GM10248 (cell line): ENCODE results near the gene EXD3.

Experiments
- CTCF ChIA-PET: fragments of 300-600 bp; sonication (Branson Sonifier 250); formaldehyde crosslinking; extraction: SDS; loops from one replicate; lab custom pipeline; 2021; ENCODE audit warnings: antibody characterized with exemption; lab: Yijun Ruan, JAX
- POLR2A ChIA-PET: fragments of 350-650 bp; sonication (Branson Sonifier 250); formaldehyde crosslinking; extraction: SDS; loops from one replicate; lab custom pipeline; 2020; ENCODE audit warnings: antibody characterized with exemption; lab: Yijun Ruan, JAX
- DNase-seq: peaks from one replicate; pipeline ENCODE4 v3.0.0; 2012; ENCODE audit errors: extremely low spot score
- CTCF ChIP-seq: IDR thresholded peaks from 2 replicates; pipeline ENCODE4 v1.5.1; 2012; ENCODE audit warnings: mild to moderate bottlenecking, low read depth; ENCODE audit errors: extremely low read depth, missing control alignments, control extremely low read depth

Gene EXD3

DNA sequence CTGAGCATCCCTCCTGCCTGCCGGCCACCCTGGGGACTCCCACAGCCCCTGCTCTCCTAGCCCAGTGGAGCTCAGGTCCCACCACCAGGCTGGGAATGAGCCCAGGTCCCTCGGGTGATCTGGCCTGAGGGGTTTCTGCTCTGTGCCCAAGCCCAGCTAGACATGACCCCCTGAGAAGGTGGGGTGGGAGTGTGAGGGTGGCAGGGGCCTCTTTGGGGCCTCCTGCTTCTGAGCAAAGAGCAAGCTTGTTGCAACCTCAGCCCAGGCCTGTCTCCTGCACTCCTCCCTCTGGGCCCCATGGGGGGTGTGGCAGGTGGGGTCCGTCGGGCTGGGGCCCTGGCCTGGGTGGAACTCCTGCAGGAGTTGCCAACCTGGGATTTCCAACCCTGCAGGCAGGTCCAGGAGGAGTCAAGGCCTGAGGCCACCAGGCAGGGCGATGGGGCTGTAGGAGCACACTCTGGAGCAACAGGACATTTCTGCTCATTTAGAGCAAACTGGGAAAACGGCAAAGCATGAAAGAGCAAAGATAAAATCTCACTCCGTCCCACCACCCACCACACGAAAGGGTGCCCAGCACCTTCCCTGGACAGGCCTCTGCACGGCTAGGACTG lies 109.5 kb downstream of the EXD3 start:
- no peak for TF ChIP-seq CTCF
- DNase-seq = no peak
- ChIA-PET CTCF (interaction anchor here (1.5 to 2.4 kb wide), 2 partner anchors 11 to 109 kb away, joined by 4 to 21 read pairs; partner anchors contain the start of genes EXD3, NOXA1 and NRARP), POLR2A (no interaction called here)

- TF ChIP-seq CTCF = no peak
- no peak for DNase-seq
- ChIA-PET CTCF (interaction anchor here (1.5 to 2.4 kb wide), 2 partner anchors 10 to 110 kb away, joined by 4 to 21 read pairs; partner anchors contain the start of genes EXD3, NOXA1 and NRARP), POLR2A (no interaction called here)
These were observed 110.1 kb downstream of the EXD3 start for GRCh38 chr9:137312852-137313325.

- DNase-seq = no peak
- TF ChIP-seq CTCF = no peak
- POLR2A ChIA-PET = no interaction called here
- CTCF ChIA-PET = interaction anchor here (1.5 to 2.4 kb wide), 2 partner anchors 9 to 111 kb away, joined by 4 to 21 read pairs; partner anchors contain the start of genes EXD3, NOXA1 and NRARP
These were observed 110.7 kb downstream of the EXD3 start for GRCh38 chr9:137311986-137312851.

- ChIA-PET CTCF (interaction anchor here (1.0 to 1.1 kb wide), 2 partner anchors 10 to 282 kb away, joined by 3 to 5 read pairs; partner anchors contain the start of gene NRARP), POLR2A (interaction anchor here (0.5 kb wide), 1 partner anchor 18 kb away, joined by 6 read pairs; no protein-coding TSS in a partner anchor)
- DNase-seq = no peak
- no peak for TF ChIP-seq CTCF
These were observed 111.6 kb downstream of the EXD3 start for GRCh38 chr9:137311171-137311985.

- ChIA-PET CTCF (interaction anchor here (1.0 to 1.1 kb wide), 2 partner anchors 9 to 281 kb away, joined by 3 to 5 read pairs; partner anchors contain the start of gene NRARP), POLR2A (interaction anchor here (0.5 kb wide), 1 partner anchor 17 kb away, joined by 6 read pairs; no protein-coding TSS in a partner anchor)
- no peak for DNase-seq
- TF ChIP-seq CTCF = no peak
These were observed 112.5 kb downstream of the EXD3 start for GRCh38 chr9:137310189-137311052.
